Transverse colon (tissue), 4 donors: Measurements from ENCODE around the gene WBP2NL. TPM values are rescaled to one million over a fixed set of nuclear protein-coding genes. Genes with fewer than 3 reads are reported as not detected.

Experiments used
- DNase-seq: peaks from one replicate; pipeline ENCODE4 v3.0.0-alpha.2; 2019
- H3K27ac ChIP-seq, 4 donors: fragments of 200-600 bp; sonication (generic); 2 replicates each; pipeline ENCODE4 v1.5.1; 2016 to 2018; ENCODE audit warnings: inconsistent platforms in 4 of 4
- H3K27me3 ChIP-seq: fragments of 200-600 bp; sonication (generic); 2 replicates; pipeline ENCODE4 v1.5.1; 2017; ENCODE audit warnings: inconsistent platforms
- H3K36me3 ChIP-seq, 4 donors: fragments of 200-600 bp; sonication (generic); 2 replicates each; pipeline ENCODE4 v1.5.1; 2017 to 2019; ENCODE audit warnings: inconsistent platforms in 4 of 4
- H3K4me1 ChIP-seq, 4 donors: fragments of 200-600 bp; sonication (generic); 2 replicates each; pipeline ENCODE4 v1.5.1; 2017 to 2020; ENCODE audit warnings: inconsistent platforms in 4 of 4
- H3K4me3 ChIP-seq, 4 donors: fragments of 200-600 bp; sonication (generic); 1 replicate in 1 of 4; 2 replicates in 3 of 4; pipeline versions ENCODE4 v1.5.1 to v1.6.1; 2017 to 2019; ENCODE audit warnings: inconsistent platforms in 4 of 4
- H3K9me3 ChIP-seq, 2 donors: fragments of 200-600 bp; sonication (generic); 2 replicates each; pipeline ENCODE4 v1.5.1; 2017 to 2019; ENCODE audit warnings: inconsistent platforms in 2 of 2
- EP300 ChIP-seq: sonication (generic); formaldehyde crosslinking; IDR thresholded peaks from one replicate; pipeline ENCODE4 v1.6.1; 2017; ENCODE audit warnings: antibody characterized with exemption, low read depth
- POLR2A ChIP-seq: fragments of 450-650 bp; IDR thresholded peaks from one replicate; pipeline ENCODE4 v1.6.1; 2016; ENCODE audit warnings: antibody characterized with exemption, mild to moderate bottlenecking, moderate library complexity
- POLR2AphosphoS5 ChIP-seq, 3 donors: sonication (generic); formaldehyde crosslinking; IDR thresholded peaks; one replicate each; pipeline ENCODE4 v1.6.1; 2016; ENCODE audit warnings: antibody characterized with exemption in 3 of 3
- WGBS, 2 donors: methylation state at CpG; one replicate each; pipeline ENCODE4 v1.1.5; 2018; ENCODE audit warnings: low coverage in 1 of 2; 5-methylcytosine and 5-hydroxymethylcytosine counted together
- in situ Hi-C, 4 donors: fragments of 200-750 bp; cut with MboI; loops; one replicate each; pipeline versions ENCODE4 v1.15.0 to v1.15.1; 2017; ENCODE audit warnings: low sequenced_read_pairs in 3 of 4, low pct_ligation_motif_present in 1 of 4, low pct_unique_long_range_greater_than_20kb in 1 of 4
- intact Hi-C: fragments of 100-400 bp; cut with DNase I; formaldehyde crosslinking; loops from one replicate; pipeline ENCODE4 v1.15.1; 2023; ENCODE audit warnings: low total_unique reads
- total RNA-seq, 4 donors: library from RNA; depleted of rRNA; stranded (reverse); fragments of >200 nt; gene quantifications; one replicate each; pipeline ENCODE4 v1.1.0, GENCODE V29; 2016
- TF ChIP-seq, protein P1 (sequence below), 5 experiments: fragments of 200-600 bp in 3 of 5; fragments of 450-650 bp in 2 of 5; sonication (generic) in 3 of 5; IDR thresholded peaks; 1 replicate in 2 of 5; 2 replicates in 3 of 5; pipeline ENCODE4 v1.5.1; 2016 to 2017; ENCODE audit warnings: antibody characterized with exemption in 5 of 5, inconsistent platforms in 3 of 5, mild to moderate bottlenecking in 2 of 5, moderate library complexity in 1 of 5

Gene WBP2NL
- total RNA-seq, 4 donors from 2014 or later: 0.96 to 12.0 (median 3.5) TPM; not detected in 1

DNA sequence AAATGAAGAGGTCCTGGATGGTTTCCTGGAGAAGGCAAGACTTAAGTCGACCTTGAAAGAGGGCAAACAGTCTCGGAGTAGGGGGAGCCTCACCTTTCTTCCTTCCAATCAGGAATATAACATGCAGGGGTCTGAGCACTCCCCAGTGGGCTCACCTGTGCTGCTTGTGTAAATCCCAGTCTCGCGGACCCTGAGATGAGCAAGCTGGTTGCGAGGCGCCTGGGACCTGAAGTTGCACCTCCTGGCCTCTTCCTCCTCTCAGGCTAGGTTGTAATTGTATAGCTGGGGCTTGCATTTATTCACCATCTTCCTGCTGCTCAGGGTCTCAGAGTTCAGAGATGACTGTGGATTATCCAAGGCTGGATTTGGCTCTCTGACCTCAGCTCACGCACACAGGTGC lies 7.5 kb upstream of the WBP2NL start:
- Histone ChIP-seq H3K27ac (no peak overlapping the region), H3K4me1 (no peaks in the 10 kb centered on the region), H3K36me3 (no peaks in the 10 kb centered on the region), H3K9me3 (no peaks in the 10 kb centered on the region), H3K4me3 (no peak overlapping the region), H3K27me3 (no peaks in the 10 kb centered on the region)
- TF ChIP-seq EP300 (no peak), POLR2A (no peak), POLR2AphosphoS5 (IDR thresholded peaks at IDR 0.05) (no peak)
- TF ChIP-seq, protein P1, sequence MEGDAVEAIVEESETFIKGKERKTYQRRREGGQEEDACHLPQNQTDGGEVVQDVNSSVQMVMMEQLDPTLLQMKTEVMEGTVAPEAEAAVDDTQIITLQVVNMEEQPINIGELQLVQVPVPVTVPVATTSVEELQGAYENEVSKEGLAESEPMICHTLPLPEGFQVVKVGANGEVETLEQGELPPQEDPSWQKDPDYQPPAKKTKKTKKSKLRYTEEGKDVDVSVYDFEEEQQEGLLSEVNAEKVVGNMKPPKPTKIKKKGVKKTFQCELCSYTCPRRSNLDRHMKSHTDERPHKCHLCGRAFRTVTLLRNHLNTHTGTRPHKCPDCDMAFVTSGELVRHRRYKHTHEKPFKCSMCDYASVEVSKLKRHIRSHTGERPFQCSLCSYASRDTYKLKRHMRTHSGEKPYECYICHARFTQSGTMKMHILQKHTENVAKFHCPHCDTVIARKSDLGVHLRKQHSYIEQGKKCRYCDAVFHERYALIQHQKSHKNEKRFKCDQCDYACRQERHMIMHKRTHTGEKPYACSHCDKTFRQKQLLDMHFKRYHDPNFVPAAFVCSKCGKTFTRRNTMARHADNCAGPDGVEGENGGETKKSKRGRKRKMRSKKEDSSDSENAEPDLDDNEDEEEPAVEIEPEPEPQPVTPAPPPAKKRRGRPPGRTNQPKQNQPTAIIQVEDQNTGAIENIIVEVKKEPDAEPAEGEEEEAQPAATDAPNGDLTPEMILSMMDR (IDR thresholded peaks at IDR 0.05): no peak
- in situ Hi-C loops: no loop called here
- no peak for DNase-seq
- intact Hi-C loops: no loop called here
- WGBS, 2 donors: 79 to 86% methylated on average over 2 to 7 of the region's 7 CpGs

DNA sequence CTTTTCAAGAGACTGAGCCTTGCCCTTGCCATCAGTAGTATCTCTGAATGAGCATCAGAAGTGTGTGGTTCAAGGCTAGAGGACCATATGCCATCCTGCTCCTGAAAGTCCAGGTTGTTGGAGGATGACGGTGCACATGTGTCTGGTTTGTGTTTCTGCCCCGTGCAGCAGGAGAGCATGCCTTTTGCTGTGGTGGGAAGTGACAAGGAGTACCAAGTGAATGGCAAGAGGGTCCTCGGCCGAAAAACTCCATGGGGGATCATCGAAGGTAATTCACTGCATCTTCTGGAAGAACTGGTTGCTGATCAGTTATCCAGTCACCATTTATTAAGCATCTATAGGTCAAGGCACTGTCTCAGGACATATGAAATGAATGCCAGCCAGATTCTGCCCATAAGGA lies 6.1 kb upstream of the WBP2NL start:
- H3K9me3 ChIP-seq: no peaks in the 10 kb centered on the region
- 87 to 100% methylated on average over 3 to 5 of the region's 5 CpGs for WGBS, 2 donors
- TF ChIP-seq POLR2AphosphoS5 (IDR thresholded peaks at IDR 0.05) (no peak), EP300 (no peak), POLR2A (no peak)
- TF ChIP-seq, protein P1 (IDR thresholded peaks at IDR 0.05): no peak
- H3K27ac ChIP-seq: no peak overlapping the region
- no peak overlapping the region for H3K4me3 ChIP-seq
- no peaks in the 10 kb centered on the region for H3K36me3 ChIP-seq
- in situ Hi-C loops (no loop called here), intact Hi-C loops (no loop called here)
- no peak for DNase-seq
- no peaks in the 10 kb centered on the region for H3K4me1 ChIP-seq
- no peaks in the 10 kb centered on the region for H3K27me3 ChIP-seq

DNA sequence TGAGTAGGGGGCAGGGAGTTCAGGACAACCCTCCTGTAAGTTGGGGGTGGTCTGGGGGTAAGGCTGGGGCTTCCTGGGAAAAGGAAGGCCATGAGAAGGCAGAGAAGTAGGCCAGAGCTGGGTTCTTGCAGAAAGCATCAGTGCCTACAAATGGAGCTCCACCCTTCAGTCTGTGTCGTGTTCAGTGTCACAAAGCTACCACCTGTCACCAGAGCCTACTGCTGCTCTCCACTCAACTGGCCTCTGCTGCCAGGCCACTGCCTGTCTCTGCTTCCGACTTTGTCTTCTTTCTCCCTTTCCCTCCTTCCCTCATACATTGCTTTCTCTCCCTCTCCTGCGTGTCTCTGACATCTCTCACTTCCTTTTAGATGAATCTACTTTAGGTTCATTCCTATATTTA lies 3.4 kb upstream of the WBP2NL start:
- H3K36me3 ChIP-seq: no peaks in the 10 kb centered on the region
- WGBS, 2 donors: 63 to 66% methylated on average over 3 of the region's 3 CpGs
- H3K27ac ChIP-seq: no peak overlapping the region
- no peaks in the 10 kb centered on the region for H3K27me3 ChIP-seq
- no peak for DNase-seq
- in situ Hi-C loops (no loop called here), intact Hi-C loops (no loop called here)
- no peak overlapping the region for H3K4me3 ChIP-seq
- H3K9me3 ChIP-seq: no peaks in the 10 kb centered on the region
- TF ChIP-seq, protein P1 (IDR thresholded peaks at IDR 0.05): no peak
- TF ChIP-seq EP300: no peak
- H3K4me1 ChIP-seq: peaks cover 0 to 10% (median 2%) of the 10 kb centered on the region in 4 donors

DNA sequence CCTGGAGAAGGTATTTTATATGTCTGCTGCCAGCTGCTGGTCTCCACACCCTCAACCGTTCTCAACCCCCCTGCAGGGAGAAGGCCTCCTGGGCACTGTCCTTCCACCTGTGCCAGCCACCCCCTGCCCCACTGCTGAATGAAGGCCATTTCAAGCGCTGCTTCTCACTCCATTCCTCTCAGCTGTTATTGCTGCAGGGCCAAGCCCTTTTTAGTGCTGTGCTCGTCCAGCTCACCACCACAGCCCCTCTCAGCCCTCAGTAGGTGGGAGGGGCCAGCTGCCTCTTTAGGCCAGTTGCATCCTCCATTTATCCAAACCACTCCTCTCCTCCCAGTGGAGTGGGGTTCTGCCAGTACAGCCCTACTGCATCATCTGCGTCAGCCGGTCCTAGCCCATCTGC lies 1.8 kb upstream of the WBP2NL start:
- TF ChIP-seq, protein P1 (IDR thresholded peaks at IDR 0.05): no peak
- TF ChIP-seq POLR2A (no peak), POLR2AphosphoS5 (IDR thresholded peaks at IDR 0.05) (no peak), EP300 (no peak)
- Histone ChIP-seq H3K4me1 (peaks cover 0 to 10% (median 2%) of the 10 kb centered on the region in 4 donors), H3K4me3 (no peak overlapping the region), H3K36me3 (no peaks in the 10 kb centered on the region), H3K9me3 (no peaks in the 10 kb centered on the region), H3K27ac (no peak overlapping the region), H3K27me3 (no peaks in the 10 kb centered on the region)
- intact Hi-C loops (no loop called here), in situ Hi-C loops (no loop called here)
- DNase-seq: no peak
- 80 to 84% methylated on average over 2 to 5 of the region's 5 CpGs for WGBS, 2 donors
